K562 (cell line): Measurements from ENCODE around the gene SLC2A14. TPM values are rescaled to one million over a fixed set of nuclear protein-coding genes. Genes with fewer than 3 reads are reported as not detected.
"Not testable (repeated sequence)": the region's sequence is repeated elsewhere in the genome, so short reads cannot be mapped to it uniquely, and the experiment has no call there.

Experiments used
- ATAC-seq: fragments of 200-7000 bp; cut with Tn5 transposase; 3 replicates; pipeline ENCODE4 v1.9.1; 2020; ENCODE audit warnings: moderate library complexity
- BruUV-seq: library from RNA; stranded (reverse); fragments of 400-500 nt; replicated peaks from 2 replicates; lab custom pipeline; 2021; lab: Mats Ljungman, UMichigan
- CTCF ChIA-PET: fragments of 300-600 bp; formaldehyde crosslinking; extraction: SDS; loops from one replicate; lab custom pipeline; 2021; ENCODE audit warnings: low intra/inter-chr PET ratio; lab: Yijun Ruan, JAX
- POLR2A ChIA-PET: fragments of 300-600, 350-650 bp; sonication (Branson Sonifier 250); formaldehyde crosslinking; extraction: SDS; loops from one replicate; lab custom pipeline; 2021; ENCODE audit warnings: antibody characterized with exemption, inconsistent platforms; lab: Yijun Ruan, JAX
- DNase-seq, 4 experiments: peaks; one replicate each; pipeline versions ENCODE4 v3.0.0 to v3.0.0-alpha.2; 2011 to 2018; ENCODE audit warnings: low spot score in 3 of 4, mixed read lengths in 3 of 4; ENCODE audit errors: extremely low read depth in 1 of 4
- FAIRE-seq: peaks from 2 replicates; lab custom pipeline; 2011; peaks lifted over from hg19 to GRCh38; lab: Jason Lieb, UNC
- H2AFZ ChIP-seq: 2 replicates; pipeline ENCODE4 v1.6.0; 2011; ENCODE audit warnings: low read depth, low read length, control low read depth, inconsistent platforms
- H3K27ac ChIP-seq: fragments of 200-600 bp; 3 replicates; pipeline ENCODE4 v1.8.0; 2011; ENCODE audit warnings: low read depth, mild to moderate bottlenecking, control low read depth, inconsistent platforms, low read length, moderate library complexity, mixed read lengths; ENCODE audit errors: extremely low read depth
- H3K27me3 ChIP-seq, 2 experiments: fragments of 300-600 bp in 1 of 2; 2 replicates in 1 of 2; 3 replicates in 1 of 2; pipeline versions ENCODE4 v1.6.0 to v1.8.0; 2011; ENCODE audit warnings: inconsistent platforms in 2 of 2, low read length in 2 of 2, mild to moderate bottlenecking in 1 of 2, mixed read lengths in 1 of 2, moderate library complexity in 1 of 2; ENCODE audit not compliant: control insufficient read depth in 2 of 2, insufficient read depth in 2 of 2
- H3K36me3 ChIP-seq: fragments of 300-600 bp; 3 replicates; pipeline ENCODE4 v1.8.0; 2011; ENCODE audit warnings: mild to moderate bottlenecking, low read length, inconsistent platforms; ENCODE audit not compliant: control insufficient read depth, insufficient read depth
- H3K4me1 ChIP-seq, 2 experiments: fragments of 200-600 bp in 1 of 2; replicated peaks in 1 of 2; 2 replicates in 1 of 2; 3 replicates in 1 of 2; pipeline versions ENCODE4 v1.5.1 to v1.8.0; 2011; ENCODE audit warnings: inconsistent platforms in 2 of 2, low read length in 2 of 2, mild to moderate bottlenecking in 1 of 2, mixed read lengths in 1 of 2, moderate library complexity in 1 of 2; ENCODE audit not compliant: control insufficient read depth in 2 of 2, insufficient read depth in 2 of 2
- H3K4me2 ChIP-seq: 2 replicates; pipeline ENCODE4 v1.6.1; 2011; ENCODE audit warnings: low read length, control low read depth, inconsistent platforms, mixed read lengths; ENCODE audit not compliant: insufficient read depth
- H3K4me3 ChIP-seq: fragments of 200-600 bp; sonication (generic), shearing (Covaris generic); 2 replicates; pipeline ENCODE4 v1.5.1; 2016; ENCODE audit warnings: control low read depth, inconsistent platforms
- H3K79me2 ChIP-seq: fragments of 200-600 bp; 3 replicates; pipeline ENCODE4 v1.8.0; 2011; ENCODE audit warnings: low read length, inconsistent platforms; ENCODE audit not compliant: control insufficient read depth, insufficient read depth
- H3K9ac ChIP-seq, 2 experiments: 2 replicates each; pipeline versions ENCODE4 v1.6.0 to v1.6.1; 2011; ENCODE audit warnings: low read depth in 2 of 2, low read length in 2 of 2, control low read depth in 1 of 2, inconsistent platforms in 1 of 2, mild to moderate bottlenecking in 1 of 2, mixed read lengths in 1 of 2; ENCODE audit not compliant: insufficient read depth in 1 of 2
- H3K9me1 ChIP-seq: one replicate; pipeline ENCODE4 v1.6.0; 2011; ENCODE audit warnings: inconsistent platforms, mild to moderate bottlenecking, low read length, moderate library complexity; ENCODE audit not compliant: control insufficient read depth, insufficient read depth
- H3K9me3 ChIP-seq: replicated peaks from 2 replicates; pipeline ENCODE4 v1.5.1; 2011; ENCODE audit warnings: low read depth, low read length, inconsistent platforms; ENCODE audit not compliant: control insufficient read depth, insufficient read depth
- H4K20me1 ChIP-seq: replicated peaks from 2 replicates; pipeline ENCODE4 v1.6.1; 2011; ENCODE audit warnings: low read length, inconsistent platforms, mixed read lengths; ENCODE audit not compliant: control insufficient read depth, insufficient read depth
- CBFA2T2 ChIP-seq: fragments of 450-650 bp; conservative IDR thresholded peaks from 2 replicates; pipeline ENCODE4 v1.6.1; 2017; ENCODE audit warnings: mild to moderate bottlenecking
- CHD2 ChIP-seq: IDR thresholded peaks from 2 replicates; pipeline ENCODE4 v1.6.1; 2011; ENCODE audit warnings: low read depth, low read length
- EGR1 ChIP-seq: fragments of 450-650 bp; conservative IDR thresholded peaks from 2 replicates; pipeline ENCODE4 v1.6.1; 2017; ENCODE audit warnings: mild to moderate bottlenecking
- FOXP4 ChIP-seq: sonication (generic); formaldehyde crosslinking; IDR thresholded peaks from 2 replicates; pipeline ENCODE4 v1.8.0; 2022; ENCODE audit warnings: mild to moderate bottlenecking, missing genetic modification reagents, borderline replicate concordance
- LEF1 ChIP-seq: fragments of 450-650 bp; IDR thresholded peaks from 2 replicates; pipeline ENCODE4 v1.6.1; 2016; ENCODE audit warnings: mild to moderate bottlenecking
- NR4A1 ChIP-seq, 2 experiments: fragments of 250-450 bp in 1 of 2; fragments of 450-650 bp in 1 of 2; sonication (Bioruptor Pico) in 1 of 2; IDR thresholded peaks; 2 replicates each; pipeline versions ENCODE4 v1.4.0 to v1.6.1; 2016 to 2020; ENCODE audit warnings: mild to moderate bottlenecking in 2 of 2, missing compliant biosample characterization in 1 of 2, missing genetic modification characterization in 1 of 2, moderate library complexity in 1 of 2
- RCOR1 ChIP-seq, 2 experiments: IDR thresholded peaks; 2 replicates each; pipeline ENCODE4 v1.6.1; 2012; ENCODE audit warnings: low read depth in 2 of 2, low read length in 2 of 2, borderline replicate concordance in 1 of 2, improper control_type of control experiment in 1 of 2
- RHOXF2B ChIP-seq: fragments of 250-450 bp; sonication (Bioruptor Pico); conservative IDR thresholded peaks from 2 replicates; pipeline ENCODE4 v1.5.1; 2021
- ZNF384 ChIP-seq: IDR thresholded peaks from 2 replicates; pipeline ENCODE4 v1.6.1; 2012; ENCODE audit warnings: low read depth, low read length, improper control_type of control experiment
- ZNF766 ChIP-seq: fragments of 200-800 bp; sonication (Bioruptor generic); conservative IDR thresholded peaks from 2 replicates; pipeline ENCODE4 v1.6.1; 2016; ENCODE audit warnings: missing genetic modification characterization, missing compliant biosample characterization
- WGBS: fragments of 100-300 bp; shearing (Covaris generic); methylation state at CpG from one replicate; pipeline ENCODE4 v1.1.6; 2016; ENCODE audit warnings: low coverage, mixed read lengths; ENCODE audit not compliant: insufficient coverage; ENCODE audit errors: missing lambda C conversion rate; 5-methylcytosine and 5-hydroxymethylcytosine counted together
- in situ Hi-C: fragments of 300-500 bp; cut with MboI; formaldehyde crosslinking; loops from 4 replicates; pipeline ENCODE4 v1.15.0; 2018; ENCODE audit warnings: inconsistent platforms, mixed read lengths
- intact Hi-C: fragments of 100-400 bp; cut with micrococcal nuclease; formaldehyde crosslinking; loops from 2 replicates; pipeline ENCODE4 v1.14.2; 2022
- polyA plus RNA-seq, 8 experiments: library from polyadenylated mRNA; depleted of rRNA in 4 of 8; stranded (reverse) in 5 of 8; unstranded in 3 of 8; fragments of >200 nt; fragmentation: Nextera tagmentation in 2 of 8; fragmentation: Illumina TruSeq in 1 of 8; extraction: Ambion mirVana in 2 of 8; extraction: Trizol in 1 of 8; gene quantifications; 2 replicates each; pipeline versions ENCODE4 v1.2.1 to v1.2.3, GENCODE V29; 2011 to 2014; ENCODE audit warnings: inconsistent platforms in 1 of 8, missing spikeins in 1 of 8
- total RNA-seq, 7 experiments: library from RNA; depleted of rRNA in 6 of 7; stranded (reverse); fragments of >200 nt in 6 of 7; fragmentation: Illumina TruSeq in 2 of 7; extraction: Trizol in 2 of 7; gene quantifications; 2 replicates each; pipeline versions ENCODE4 v1.2.1 to v1.2.3, GENCODE V29; 2011 to 2021; ENCODE audit warnings: low replicate concordance in 1 of 7

Gene SLC2A14
- total and polyA plus RNA-seq, 9 of the 15 experiments (the other 6 are each of a cell fraction or from before 2014, with no cell fraction given) = 0.13 to 8.9 (median 4.8) TPM; not detected in 1

DNA sequence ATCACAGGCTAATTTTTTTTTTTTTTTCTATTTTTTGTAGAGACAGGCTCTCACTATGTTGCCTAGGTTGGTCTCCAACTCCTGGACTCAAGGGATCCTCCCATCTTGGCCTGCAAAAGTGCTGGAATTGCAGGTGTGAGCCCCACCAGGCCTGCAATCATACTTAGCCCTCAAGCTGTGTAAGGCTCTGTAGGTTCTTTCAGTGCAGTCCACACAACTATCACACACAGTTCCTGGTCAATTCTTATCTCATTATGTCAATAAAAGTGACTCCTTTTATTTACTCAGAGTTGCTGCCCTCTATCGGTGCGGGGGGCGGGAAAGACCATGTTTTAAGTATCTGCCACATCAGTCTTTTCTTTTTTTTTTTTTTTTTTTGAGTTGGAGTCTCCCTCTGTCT lies 34.3 kb upstream of the SLC2A14 start (continued):
- TF ChIP-seq FOXP4 (CRISPR knock-in tag) (no peak), RCOR1 (IDR thresholded peaks at IDR 0.05; ENCODE audit: borderline replicate concordance in 1 of 2, low read depth in 2 of 2, low read length in 2 of 2) (0 out of 4 replicates have a peak, but pooled peaks of 1 of the 2 experiments have one; percentile 21), EGR1 (peak; percentile 4; the same call in 1 of the 2 replicates), CBFA2T2 (no peak), NR4A1 (CRISPR knock-in tag; IDR thresholded peaks at IDR 0.05) (no peak), NR4A1 (tag; IDR thresholded peaks at IDR 0.05) (no peak), RHOXF2B (CRISPR knock-in tag) (no peak), ZNF766 (CRISPR knock-in tag) (no peak), CHD2 (no peak), LEF1 (peak; percentile 48; the same call in 1 of the 2 replicates)

DNA sequence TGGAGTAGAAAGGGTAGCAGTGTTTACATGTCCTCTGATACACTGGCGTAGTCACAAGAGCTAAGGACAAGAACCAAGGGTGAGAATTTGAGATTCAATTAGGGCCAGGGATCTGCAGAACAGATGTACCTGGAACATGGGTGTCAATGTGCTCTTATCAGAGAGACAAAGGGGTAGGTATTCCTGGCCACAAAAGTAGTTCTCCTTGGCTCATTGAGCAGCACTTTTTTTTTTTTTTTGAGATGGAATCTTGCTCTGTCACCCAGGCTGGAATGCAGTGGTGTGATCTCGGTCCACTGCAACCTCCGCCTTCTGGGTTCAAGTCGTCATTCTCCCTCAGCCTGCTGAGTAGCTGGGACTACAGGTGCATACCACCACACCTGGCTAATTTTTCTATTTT lies 33.6 kb upstream of the SLC2A14 start:
- H3K36me3 ChIP-seq, H3K79me2 ChIP-seq, H3K27ac ChIP-seq, H3K4me1 ChIP-seq, H3K4me3 ChIP-seq, H3K9me1 ChIP-seq, BruUV-seq, ATAC-seq, DNase-seq, H4K20me1 ChIP-seq, H2AFZ ChIP-seq, H3K4me2 ChIP-seq, H3K27me3 ChIP-seq, H3K9me3 ChIP-seq, H3K9ac ChIP-seq: not testable (repeated sequence)
- ChIA-PET CTCF (interaction anchor here (1.1 kb wide), 1 partner anchor 46 kb away, joined by 5 read pairs; no protein-coding TSS in a partner anchor), POLR2A (interaction anchor here (1.2 kb wide), 1 partner anchor 24 kb away, joined by 4 read pairs; no protein-coding TSS in a partner anchor)
- 46% methylated on average over 3 of the region's 4 CpGs for WGBS
- peak; percentile 55 for FAIRE-seq
- peak; percentile 41; the same call in 1 of the 2 replicates for TF ChIP-seq ZNF384
- intact Hi-C loops (loop anchor here (2.0 to 5.0 kb wide), 2 partner anchors 46 to 109 kb away; no protein-coding TSS in a partner anchor), in situ Hi-C loops (loop anchor here (5.0 kb wide), 1 partner anchor 54 kb away; no protein-coding TSS in a partner anchor)

GRCh38 chr12:7905600-7906125 lies 32.9 kb upstream of the SLC2A14 start:
- H3K27me3 ChIP-seq, H3K4me3 ChIP-seq, H2AFZ ChIP-seq, DNase-seq, H3K9me1 ChIP-seq, H3K79me2 ChIP-seq, H3K4me2 ChIP-seq, H4K20me1 ChIP-seq, H3K4me1 ChIP-seq, ATAC-seq, H3K9ac ChIP-seq, H3K27ac ChIP-seq, H3K9me3 ChIP-seq, H3K36me3 ChIP-seq, BruUV-seq, CTCF ChIA-PET: not testable (repeated sequence)
- in situ Hi-C loops (loop anchor here (5.0 kb wide), 1 partner anchor 53 kb away; no protein-coding TSS in a partner anchor), intact Hi-C loops (loop anchor here (2.0 to 5.0 kb wide), 2 partner anchors 45 to 108 kb away; no protein-coding TSS in a partner anchor)
- 26% methylated on average over 2 of the region's 5 CpGs for WGBS
- peak; percentile 52 for FAIRE-seq
- POLR2A ChIA-PET = interaction anchor here (0.6 to 1.7 kb wide), 5 partner anchors 13 to 108 kb away, joined by 3 to 7 read pairs (median 4); no protein-coding TSS in a partner anchor
